C4-2B (cell line): Measurements from ENCODE around the gene STAMBP.
A peak's percentile ranks its signal among the peaks of the same experiment; 100 is the strongest.

Experiments
- H3K27ac ChIP-seq: fragments of 450-650 bp; 2 replicates; pipeline ENCODE4 v1.5.1; 2017
- ZFX ChIP-seq: fragments of 450-650 bp; IDR thresholded peaks from 2 replicates; pipeline ENCODE4 v1.6.1; 2017
- TF ChIP-seq, protein P1 (sequence below): fragments of 450-650 bp; conservative IDR thresholded peaks from 2 replicates; pipeline ENCODE4 v1.5.1; 2017; ENCODE audit warnings: mild to moderate bottlenecking

STAMBP gene

DNA sequence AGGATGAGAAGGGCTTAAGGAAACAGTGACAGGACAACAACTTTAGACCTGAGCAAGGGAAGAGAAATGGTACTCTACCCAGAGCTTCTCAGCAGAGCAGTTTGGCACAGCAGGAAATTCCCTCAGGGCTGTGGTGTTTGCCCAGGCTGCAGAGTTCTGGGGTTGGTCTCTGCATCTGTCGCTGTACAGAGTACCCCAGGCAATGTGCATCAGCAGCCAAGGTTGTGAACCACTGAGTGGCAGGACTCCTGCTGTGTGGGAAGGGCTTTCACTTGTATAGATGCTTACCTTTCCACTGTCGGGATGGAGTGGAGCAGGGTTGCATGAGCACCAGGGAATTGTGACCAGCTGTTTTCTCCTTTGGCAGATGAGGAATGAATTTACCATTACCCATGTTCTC is 21.2 kb downstream of the STAMBP start:
- H3K27ac ChIP-seq: no peak overlapping the region
- TF ChIP-seq, protein P1, sequence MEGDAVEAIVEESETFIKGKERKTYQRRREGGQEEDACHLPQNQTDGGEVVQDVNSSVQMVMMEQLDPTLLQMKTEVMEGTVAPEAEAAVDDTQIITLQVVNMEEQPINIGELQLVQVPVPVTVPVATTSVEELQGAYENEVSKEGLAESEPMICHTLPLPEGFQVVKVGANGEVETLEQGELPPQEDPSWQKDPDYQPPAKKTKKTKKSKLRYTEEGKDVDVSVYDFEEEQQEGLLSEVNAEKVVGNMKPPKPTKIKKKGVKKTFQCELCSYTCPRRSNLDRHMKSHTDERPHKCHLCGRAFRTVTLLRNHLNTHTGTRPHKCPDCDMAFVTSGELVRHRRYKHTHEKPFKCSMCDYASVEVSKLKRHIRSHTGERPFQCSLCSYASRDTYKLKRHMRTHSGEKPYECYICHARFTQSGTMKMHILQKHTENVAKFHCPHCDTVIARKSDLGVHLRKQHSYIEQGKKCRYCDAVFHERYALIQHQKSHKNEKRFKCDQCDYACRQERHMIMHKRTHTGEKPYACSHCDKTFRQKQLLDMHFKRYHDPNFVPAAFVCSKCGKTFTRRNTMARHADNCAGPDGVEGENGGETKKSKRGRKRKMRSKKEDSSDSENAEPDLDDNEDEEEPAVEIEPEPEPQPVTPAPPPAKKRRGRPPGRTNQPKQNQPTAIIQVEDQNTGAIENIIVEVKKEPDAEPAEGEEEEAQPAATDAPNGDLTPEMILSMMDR: no peak
- no peak for TF ChIP-seq ZFX

DNA sequence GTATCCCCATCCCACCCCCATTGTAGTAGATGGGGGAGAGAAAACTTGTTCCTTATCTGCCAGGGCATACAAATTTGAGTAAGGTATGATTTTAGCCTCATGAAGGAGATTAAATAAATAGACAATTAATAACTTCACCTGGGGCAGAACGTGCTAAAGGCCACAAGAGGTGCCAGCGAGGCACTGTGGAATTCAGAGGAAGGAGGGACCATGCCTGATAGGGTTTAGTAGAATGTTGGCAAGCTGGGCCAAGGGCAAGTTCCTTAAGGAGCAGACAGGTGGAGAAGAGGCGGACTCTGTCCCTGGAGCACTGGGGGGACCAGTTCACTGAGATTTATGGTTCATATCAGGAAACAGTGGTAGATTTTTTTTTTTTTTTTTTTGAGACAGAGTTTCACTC is 22.5 kb downstream of the STAMBP start:
- TF ChIP-seq, protein P1: peak; percentile 53
- no peak for TF ChIP-seq ZFX
- no peak overlapping the region for H3K27ac ChIP-seq

DNA sequence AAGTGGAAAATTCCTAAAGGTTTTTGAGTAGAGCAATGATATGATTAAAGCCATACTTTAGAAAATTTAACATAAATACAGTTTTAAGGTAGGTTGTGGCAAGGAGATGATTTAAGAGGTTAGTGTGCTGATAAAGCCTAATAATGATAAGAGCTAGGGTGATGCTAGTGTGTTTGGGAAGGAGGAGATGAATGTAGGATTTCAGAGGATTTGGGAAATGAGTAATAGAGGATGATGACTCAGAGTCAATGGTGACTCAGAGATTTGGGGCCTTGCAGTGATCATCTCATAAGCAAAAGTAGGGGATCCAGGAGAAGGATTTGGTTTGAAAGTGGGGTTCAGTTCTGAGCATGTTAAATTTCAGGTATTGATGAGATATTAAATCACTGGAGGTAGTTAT is 23.3 kb downstream of the STAMBP start:
- no peak overlapping the region for H3K27ac ChIP-seq
- no peak for TF ChIP-seq ZFX
- TF ChIP-seq, protein P1: no peak

DNA sequence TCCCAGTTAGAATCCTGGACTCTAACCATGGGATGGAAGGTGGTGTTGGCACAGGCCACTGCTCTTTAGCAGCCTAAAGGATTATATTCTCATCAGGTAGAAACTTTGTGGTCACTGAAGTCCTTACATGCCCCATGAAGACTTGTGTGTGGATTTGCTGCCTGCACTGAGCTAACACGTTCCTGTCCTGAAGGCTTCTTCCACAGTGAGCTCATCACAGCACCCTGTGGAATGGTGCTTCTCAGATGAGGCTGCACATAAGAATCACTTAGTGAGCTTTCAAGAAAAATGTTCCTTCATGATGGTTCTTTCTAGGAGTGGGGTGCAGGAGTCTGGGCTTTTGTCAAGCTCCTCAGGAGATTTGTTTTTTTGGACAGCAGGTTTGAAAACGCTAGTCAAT is 26.8 kb downstream of the STAMBP start:
- H3K27ac ChIP-seq: no peak overlapping the region
- TF ChIP-seq, protein P1: no peak
- TF ChIP-seq ZFX: no peak

DNA sequence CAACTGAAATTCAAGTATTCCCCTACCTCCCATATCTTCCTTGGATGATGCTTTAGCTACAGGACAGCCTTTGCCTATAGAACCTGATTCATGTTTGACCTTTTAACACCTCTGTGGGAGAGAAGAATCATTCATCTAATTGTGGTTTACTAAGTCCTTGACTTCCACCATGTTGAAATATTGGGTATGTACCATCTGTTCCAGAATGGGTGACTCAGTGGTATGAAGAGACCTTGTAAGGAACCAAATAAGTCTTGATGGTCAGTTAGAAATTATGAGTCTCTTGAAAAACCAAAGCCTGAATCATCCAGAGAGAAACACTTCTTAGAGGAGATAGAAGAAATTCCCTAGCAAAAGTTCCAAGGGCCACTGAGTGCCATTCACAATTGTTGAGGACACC is 27.5 kb downstream of the STAMBP start:
- no peak overlapping the region for H3K27ac ChIP-seq
- TF ChIP-seq, protein P1: no peak
- no peak for TF ChIP-seq ZFX

DNA sequence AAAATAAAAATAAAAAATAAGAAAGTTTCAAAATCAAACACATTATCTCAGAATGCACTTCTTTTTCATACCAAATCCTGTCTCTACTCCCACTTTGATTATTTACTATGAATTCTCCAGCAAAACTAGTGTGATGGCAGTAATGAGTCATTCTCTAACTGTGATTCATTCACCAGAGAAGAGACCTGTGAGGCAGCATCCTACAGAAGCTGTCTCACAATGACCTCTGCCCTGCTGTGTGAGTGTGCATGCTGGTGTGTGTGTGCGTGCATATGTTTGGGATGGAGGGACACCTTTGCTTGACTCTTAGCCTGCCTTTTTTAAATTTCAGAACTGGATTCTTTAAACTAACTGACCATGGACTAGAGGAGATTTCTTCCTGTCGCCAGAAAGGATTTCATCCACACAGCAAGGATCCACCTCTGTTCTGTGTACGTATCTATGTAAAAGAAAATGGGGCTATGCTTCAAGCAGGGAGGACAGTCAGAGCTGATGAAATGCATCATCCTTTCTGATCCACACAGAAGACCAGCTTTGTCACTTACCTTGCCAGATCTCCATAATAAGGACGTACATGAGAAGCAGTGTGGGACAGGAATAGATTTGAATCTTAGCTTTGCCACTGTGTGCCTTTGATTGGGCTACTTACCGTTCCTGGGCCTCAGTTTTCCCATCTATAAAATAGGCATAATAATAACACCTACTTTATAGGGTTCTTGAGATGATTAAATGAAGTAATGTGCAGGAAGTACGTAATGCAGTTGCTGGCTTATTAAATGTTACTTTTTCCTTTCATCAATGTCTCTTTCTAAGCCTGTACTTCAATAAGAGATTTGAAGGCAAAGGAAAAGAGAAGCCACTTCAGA is 31.2 kb downstream of the STAMBP start:
- TF ChIP-seq, protein P1: no peak
- no peak for TF ChIP-seq ZFX
- no peak overlapping the region for H3K27ac ChIP-seq

DNA sequence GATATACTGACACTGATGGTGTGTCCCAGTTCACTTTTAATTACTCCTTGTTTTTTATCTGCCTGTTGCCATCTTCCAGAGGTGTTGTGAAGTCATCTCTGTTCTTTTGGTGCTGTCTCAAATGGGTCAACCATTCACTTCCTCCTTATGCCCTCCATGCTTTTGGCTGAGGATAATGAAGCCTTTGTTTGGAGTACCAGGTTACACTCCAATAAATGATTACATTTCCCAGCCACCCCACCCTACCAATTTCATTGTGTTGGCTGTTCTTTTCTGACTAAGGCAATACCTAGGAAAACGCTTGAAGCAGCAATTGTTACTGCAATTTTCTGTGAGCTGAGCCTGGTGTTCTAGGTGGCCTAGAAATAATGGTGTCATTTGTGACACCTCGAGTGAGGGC is 34.2 kb downstream of the STAMBP start:
- TF ChIP-seq ZFX: no peak
- TF ChIP-seq, protein P1: no peak
- no peak overlapping the region for H3K27ac ChIP-seq
